ENCODE results near the gene RNF213. TPM values are rescaled to one million over a fixed set of nuclear protein-coding genes. Genes with fewer than 3 reads are reported as not detected.
A peak's percentile ranks its signal among the peaks of the same experiment; 100 is the strongest.

Gene RNF213
- total RNA-seq, 1 donor from 2014 or later = 110 TPM

DNA sequence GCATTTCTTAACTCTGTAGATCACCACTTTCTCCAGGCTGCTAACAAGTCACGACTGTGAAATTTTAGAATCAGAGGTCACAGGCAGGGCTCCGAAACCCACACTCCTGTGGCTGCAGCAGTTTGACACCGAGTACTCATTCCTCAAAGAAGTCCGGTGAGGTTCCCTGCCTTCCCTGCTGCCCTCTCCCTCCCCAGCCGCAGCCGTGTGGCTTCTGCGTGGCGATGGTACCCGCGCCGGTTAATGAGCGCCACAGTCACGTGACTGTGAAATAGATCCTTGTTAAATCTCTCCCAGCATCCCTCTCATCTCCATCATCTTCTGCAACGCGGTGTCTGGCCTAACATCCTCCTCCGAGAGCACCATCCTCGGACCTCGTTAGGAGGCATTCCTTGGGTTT is 89.1 kb downstream of the RNF213 start:
- peaks cover 84% of the 10 kb centered on the region for H3K36me3 Mint-ChIP-seq (ENCODE audit: low read depth, unreplicated experiment)
- TF ChIP-seq, protein P1, sequence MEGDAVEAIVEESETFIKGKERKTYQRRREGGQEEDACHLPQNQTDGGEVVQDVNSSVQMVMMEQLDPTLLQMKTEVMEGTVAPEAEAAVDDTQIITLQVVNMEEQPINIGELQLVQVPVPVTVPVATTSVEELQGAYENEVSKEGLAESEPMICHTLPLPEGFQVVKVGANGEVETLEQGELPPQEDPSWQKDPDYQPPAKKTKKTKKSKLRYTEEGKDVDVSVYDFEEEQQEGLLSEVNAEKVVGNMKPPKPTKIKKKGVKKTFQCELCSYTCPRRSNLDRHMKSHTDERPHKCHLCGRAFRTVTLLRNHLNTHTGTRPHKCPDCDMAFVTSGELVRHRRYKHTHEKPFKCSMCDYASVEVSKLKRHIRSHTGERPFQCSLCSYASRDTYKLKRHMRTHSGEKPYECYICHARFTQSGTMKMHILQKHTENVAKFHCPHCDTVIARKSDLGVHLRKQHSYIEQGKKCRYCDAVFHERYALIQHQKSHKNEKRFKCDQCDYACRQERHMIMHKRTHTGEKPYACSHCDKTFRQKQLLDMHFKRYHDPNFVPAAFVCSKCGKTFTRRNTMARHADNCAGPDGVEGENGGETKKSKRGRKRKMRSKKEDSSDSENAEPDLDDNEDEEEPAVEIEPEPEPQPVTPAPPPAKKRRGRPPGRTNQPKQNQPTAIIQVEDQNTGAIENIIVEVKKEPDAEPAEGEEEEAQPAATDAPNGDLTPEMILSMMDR (IDR thresholded peaks at IDR 0.05; ENCODE audit: unreplicated experiment) = no peak
- peak overlapping the region; percentile 31 for H3K4me3 Mint-ChIP-seq (ENCODE audit: unreplicated experiment)
- no peak overlapping the region for H3K27ac Mint-ChIP-seq (ENCODE audit: unreplicated experiment)
- H3K4me1 Mint-ChIP-seq (ENCODE audit: unreplicated experiment) = peaks cover 3% of the 10 kb centered on the region
- H3K9me3 Mint-ChIP-seq (ENCODE audit: unreplicated experiment) = no peaks in the 10 kb centered on the region
- H3K27me3 Mint-ChIP-seq (ENCODE audit: unreplicated experiment) = peaks cover 6% of the 10 kb centered on the region
- DNase-seq (ENCODE audit: low spot score) = no peak

DNA sequence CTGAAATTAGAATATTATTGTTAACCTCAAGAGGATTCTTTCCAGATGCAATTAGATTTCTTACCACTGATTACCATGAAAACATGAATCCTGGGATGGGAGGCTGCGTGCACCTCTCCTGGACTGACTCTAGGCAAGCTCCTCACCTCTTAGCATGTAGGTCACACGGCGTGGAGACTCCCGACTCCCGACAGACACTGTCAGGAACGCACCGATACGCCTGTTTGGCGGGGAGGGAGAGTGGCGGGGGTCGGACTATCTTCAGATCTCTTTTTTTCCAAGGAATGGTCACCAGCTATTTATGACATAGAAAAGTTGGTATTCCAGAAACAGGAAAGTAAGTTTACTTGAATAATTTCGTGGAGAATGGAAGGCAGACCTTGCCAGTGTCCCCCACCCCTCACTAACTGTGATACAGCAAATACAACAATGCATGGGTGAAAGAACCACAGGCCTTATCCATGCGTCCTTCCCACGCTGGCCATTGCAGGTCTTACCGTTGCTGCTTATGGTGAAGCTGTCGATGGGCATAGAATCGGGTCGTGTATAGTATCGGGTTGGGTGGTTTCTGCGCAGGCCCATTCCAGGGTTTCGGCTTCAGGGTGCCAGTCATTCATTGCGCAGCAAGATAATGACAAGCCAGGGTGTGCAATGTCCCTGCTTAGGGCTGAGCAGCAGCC is 91.7 kb downstream of the RNF213 start:
- H3K27ac Mint-ChIP-seq (ENCODE audit: unreplicated experiment) = peak overlapping the region; percentile 26
- H3K27me3 Mint-ChIP-seq (ENCODE audit: unreplicated experiment) = peaks cover 7% of the 10 kb centered on the region

DNA sequence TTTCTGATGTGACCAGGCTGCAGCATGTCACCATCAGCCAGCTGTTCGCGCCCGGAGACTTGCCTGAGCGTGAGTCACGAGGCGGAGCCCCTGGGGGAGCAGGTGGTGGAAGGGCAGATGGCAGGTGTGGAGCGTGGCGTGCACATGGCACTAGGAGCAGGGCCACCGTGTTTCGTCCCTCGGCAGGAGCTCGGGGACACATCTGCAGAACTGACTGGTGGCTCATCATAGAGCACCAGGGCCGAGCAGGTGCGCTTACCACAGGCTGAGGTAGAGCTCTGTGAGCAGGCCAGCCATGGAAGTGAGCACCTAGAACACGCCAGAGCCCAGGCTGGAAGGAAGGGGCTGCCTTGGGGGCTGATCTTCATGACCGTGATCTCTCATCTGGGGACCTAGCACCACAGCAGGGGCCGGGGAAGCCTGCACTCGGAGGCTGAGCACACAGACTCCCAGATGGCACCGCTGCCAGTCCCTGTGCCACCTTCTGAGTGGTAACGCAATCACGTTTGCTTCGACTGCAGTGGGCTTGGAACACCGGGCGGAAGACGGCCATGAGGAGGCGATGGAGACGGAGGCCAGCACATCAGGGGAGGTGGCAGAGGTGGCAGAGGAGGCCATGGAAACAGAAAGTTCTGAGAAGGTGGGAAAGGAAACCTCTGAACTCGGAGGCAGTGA is 92.5 kb downstream of the RNF213 start:
- TF ChIP-seq, protein P1 (IDR thresholded peaks at IDR 0.05; ENCODE audit: unreplicated experiment) = no peak
- peaks cover 3% of the 10 kb centered on the region for H3K4me1 Mint-ChIP-seq (ENCODE audit: unreplicated experiment)
- H3K4me3 Mint-ChIP-seq (ENCODE audit: unreplicated experiment) = no peak overlapping the region
- peaks cover 65% of the 10 kb centered on the region for H3K36me3 Mint-ChIP-seq (ENCODE audit: low read depth, unreplicated experiment)
- peaks cover 7% of the 10 kb centered on the region for H3K27me3 Mint-ChIP-seq (ENCODE audit: unreplicated experiment)
- no peak overlapping the region for H3K27ac Mint-ChIP-seq (ENCODE audit: unreplicated experiment)
- no peak for DNase-seq (ENCODE audit: low spot score)
- H3K9me3 Mint-ChIP-seq (ENCODE audit: unreplicated experiment) = no peaks in the 10 kb centered on the region

More for the DNA sequence above, 91.7 kb downstream of the RNF213 start:
- TF ChIP-seq, protein P1 (IDR thresholded peaks at IDR 0.05; ENCODE audit: unreplicated experiment) = no peak
- Mint-ChIP-seq H3K4me3 (ENCODE audit: unreplicated experiment) (peak overlapping the region; percentile 23), H3K9me3 (ENCODE audit: unreplicated experiment) (no peaks in the 10 kb centered on the region), H3K36me3 (ENCODE audit: low read depth, unreplicated experiment) (peaks cover 64% of the 10 kb centered on the region), H3K4me1 (ENCODE audit: unreplicated experiment) (peaks cover 3% of the 10 kb centered on the region)
- no peak for DNase-seq (ENCODE audit: low spot score)

DNA sequence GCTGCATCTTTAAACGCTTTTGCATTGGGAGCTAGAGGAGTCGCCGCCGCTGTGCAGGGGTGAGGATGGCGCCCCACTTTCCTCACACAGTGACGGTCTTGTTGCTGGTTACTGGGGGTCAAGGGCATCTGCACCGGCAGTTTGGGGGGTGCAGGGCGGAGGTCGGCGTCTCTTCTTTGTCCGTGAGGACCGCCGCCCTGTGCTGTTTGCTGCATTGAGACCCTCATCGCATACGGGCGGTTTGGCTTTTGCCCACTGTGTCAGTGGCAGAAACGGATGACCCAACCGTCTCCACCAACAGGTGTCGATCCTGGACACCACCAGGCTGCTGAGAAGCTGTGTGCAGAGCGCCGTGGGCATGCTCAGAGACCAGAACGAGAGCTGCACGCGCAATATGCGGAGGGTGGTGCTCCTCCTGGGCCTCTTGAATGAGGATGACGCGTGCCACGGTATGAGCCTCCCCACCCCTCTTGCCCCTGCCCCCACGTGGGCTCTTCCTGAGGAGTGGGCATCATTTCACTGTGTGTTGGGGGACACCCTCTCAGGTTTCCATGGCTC is 93.1 kb downstream of the RNF213 start:
- peaks cover 63% of the 10 kb centered on the region for H3K36me3 Mint-ChIP-seq (ENCODE audit: low read depth, unreplicated experiment)
- H3K27me3 Mint-ChIP-seq (ENCODE audit: unreplicated experiment) = peaks cover 7% of the 10 kb centered on the region
- DNase-seq (ENCODE audit: low spot score) = no peak
- no peak overlapping the region for H3K27ac Mint-ChIP-seq (ENCODE audit: unreplicated experiment)
- no peaks in the 10 kb centered on the region for H3K9me3 Mint-ChIP-seq (ENCODE audit: unreplicated experiment)
- H3K4me3 Mint-ChIP-seq (ENCODE audit: unreplicated experiment) = no peak overlapping the region
- peaks cover 3% of the 10 kb centered on the region for H3K4me1 Mint-ChIP-seq (ENCODE audit: unreplicated experiment)
- TF ChIP-seq, protein P1 (IDR thresholded peaks at IDR 0.05; ENCODE audit: unreplicated experiment) = no peak

DNA sequence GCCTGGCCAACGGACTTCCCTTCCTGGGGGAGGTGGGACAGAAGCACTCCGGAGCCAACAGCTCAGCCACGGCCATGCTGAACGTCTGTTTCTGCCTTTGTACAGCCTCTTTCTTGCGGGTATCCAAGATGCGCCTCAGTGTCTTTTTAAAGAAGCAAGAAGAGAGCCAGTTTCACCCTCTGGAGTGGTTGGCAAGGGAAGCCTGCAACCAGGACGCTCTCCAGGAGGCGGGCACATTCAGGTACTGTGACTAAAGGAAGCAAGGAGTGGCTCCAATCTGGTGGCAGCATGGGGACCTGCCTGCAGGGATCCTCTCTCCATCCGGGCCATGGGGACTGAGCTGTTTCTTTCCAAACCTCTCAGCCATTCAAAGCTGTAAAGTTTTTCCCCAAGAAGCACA is 93.7 kb downstream of the RNF213 start:
- H3K27ac Mint-ChIP-seq (ENCODE audit: unreplicated experiment) = no peak overlapping the region
- no peak for DNase-seq (ENCODE audit: low spot score)
- H3K4me3 Mint-ChIP-seq (ENCODE audit: unreplicated experiment) = no peak overlapping the region
- H3K9me3 Mint-ChIP-seq (ENCODE audit: unreplicated experiment) = no peaks in the 10 kb centered on the region
- H3K4me1 Mint-ChIP-seq (ENCODE audit: unreplicated experiment) = no peaks in the 10 kb centered on the region
- peaks cover 6% of the 10 kb centered on the region for H3K27me3 Mint-ChIP-seq (ENCODE audit: unreplicated experiment)
- H3K36me3 Mint-ChIP-seq (ENCODE audit: low read depth, unreplicated experiment) = peaks cover 62% of the 10 kb centered on the region
- TF ChIP-seq, protein P1 (IDR thresholded peaks at IDR 0.05; ENCODE audit: unreplicated experiment) = no peak
